Cardiac muscle cell (in vitro differentiated cells and primary cell): ENCODE measurements around the gene PLCL2. TPM values are rescaled to one million over a fixed set of nuclear protein-coding genes. Genes with fewer than 3 reads are reported as not detected.

Experiments used
- DNase-seq, 2 donors: peaks; one replicate each; pipeline versions ENCODE4 v3.0.0 to v3.0.0-alpha.2; 2010 to 2017; ENCODE audit warnings: low read depth in 1 of 2, low spot score in 1 of 2
- H3K27ac ChIP-seq: fragments of 200-600 bp; sonication (generic); 2 replicates; pipeline ENCODE4 v1.5.1; 2016
- H3K27me3 ChIP-seq: fragments of 200-600 bp; sonication (generic); 2 replicates; pipeline ENCODE4 v1.6.0; 2016; ENCODE audit warnings: control low read depth
- H3K36me3 ChIP-seq: fragments of 200-600 bp; sonication (generic); 2 replicates; pipeline ENCODE4 v1.5.1; 2016; ENCODE audit warnings: control low read depth
- H3K4me1 ChIP-seq: fragments of 200-600 bp; sonication (generic); 2 replicates; pipeline ENCODE4 v1.8.1; 2017; ENCODE audit warnings: low read depth, mild to moderate bottlenecking, mixed run types
- H3K4me3 ChIP-seq: fragments of 200-600 bp; sonication (generic); 2 replicates; pipeline ENCODE4 v1.5.1; 2016; ENCODE audit warnings: mild to moderate bottlenecking
- H3K9me3 ChIP-seq: fragments of 200-600 bp; sonication (generic); 2 replicates; pipeline ENCODE4 v1.5.1; 2017; ENCODE audit warnings: low read depth, mild to moderate bottlenecking, control low read depth
- polyA plus RNA-seq: library from polyadenylated mRNA; unstranded; fragments of >200 nt; fragmentation: Nextera tagmentation; extraction: Ambion mirVana; gene quantifications from 2 replicates; pipeline ENCODE4 v1.2.1, GENCODE V29; 2016
- total RNA-seq: library from RNA; depleted of rRNA; stranded (reverse); fragments of >200 nt; gene quantifications from 2 replicates; pipeline ENCODE4 v1.2.3, GENCODE V29; 2016
- TF ChIP-seq, protein P1 (sequence below): IDR thresholded peaks from 2 replicates; pipeline ENCODE4 v1.5.1; 2012; ENCODE audit warnings: low read depth, mild to moderate bottlenecking, low read length

Gene PLCL2
- total RNA-seq (34.8 and 49.1 TPM in 2 replicates), polyA plus RNA-seq (17.3 and 30.4 TPM in 2 replicates)

DNA sequence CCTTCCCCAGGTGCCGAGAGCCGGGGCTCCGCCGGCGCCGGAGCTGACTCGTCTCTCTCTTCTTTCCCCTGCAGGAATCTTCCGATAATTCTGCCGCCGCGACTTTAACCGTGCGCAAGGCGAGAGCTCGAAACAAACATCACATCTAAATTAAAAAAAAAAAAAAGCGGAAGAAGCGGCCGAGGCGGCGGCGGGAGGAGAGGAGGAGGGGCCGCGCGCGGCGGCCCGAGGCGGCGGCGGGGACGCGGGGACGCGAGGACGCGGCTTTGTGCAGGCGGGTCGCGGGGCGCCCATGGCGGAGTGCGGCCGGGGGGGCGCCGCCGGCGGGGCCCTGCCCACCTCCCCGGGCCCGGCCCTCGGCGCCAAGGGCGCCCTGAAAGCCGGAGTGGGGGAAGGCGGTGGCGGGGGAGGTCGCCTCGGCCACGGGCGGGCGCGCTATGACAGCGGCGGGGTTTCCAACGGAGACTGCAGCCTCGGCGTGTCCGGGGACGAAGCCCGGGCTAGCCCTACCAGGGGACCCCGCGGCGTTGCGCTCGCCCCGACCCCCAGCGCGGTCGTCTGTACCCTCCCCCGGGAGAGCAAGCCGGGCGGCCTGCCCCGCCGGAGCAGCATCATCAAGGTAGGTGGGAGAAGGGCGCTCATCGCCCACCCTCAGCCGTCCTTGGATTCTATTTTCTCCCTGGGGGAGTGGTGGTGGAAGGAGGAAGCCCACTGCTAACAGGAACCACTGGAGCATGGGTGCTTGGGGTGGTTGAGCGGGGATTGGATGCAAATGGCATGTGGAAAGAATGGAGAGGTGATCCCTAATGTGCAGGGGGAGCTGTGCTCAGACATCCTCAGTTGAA, at the start of gene PLCL2:
PLCL2 (plus strand) TSS at position 208 of the 845 bp plus-strand sequence; CDS start at position 293, 85 bp downstream.
- peak within 1 kb of the TSS; percentile 54 for H3K4me3 ChIP-seq
- peak within 1 kb of the TSS; percentile 80 for H3K27ac ChIP-seq
- H3K27me3 ChIP-seq, result no peaks in the 10 kb centered on the region
- no peaks in the 10 kb centered on the region for H3K36me3 ChIP-seq
- H3K9me3 ChIP-seq, result no peaks in the 10 kb centered on the region
- DNase-seq, result peak; percentile 58 to 69
- TF ChIP-seq, protein P1, sequence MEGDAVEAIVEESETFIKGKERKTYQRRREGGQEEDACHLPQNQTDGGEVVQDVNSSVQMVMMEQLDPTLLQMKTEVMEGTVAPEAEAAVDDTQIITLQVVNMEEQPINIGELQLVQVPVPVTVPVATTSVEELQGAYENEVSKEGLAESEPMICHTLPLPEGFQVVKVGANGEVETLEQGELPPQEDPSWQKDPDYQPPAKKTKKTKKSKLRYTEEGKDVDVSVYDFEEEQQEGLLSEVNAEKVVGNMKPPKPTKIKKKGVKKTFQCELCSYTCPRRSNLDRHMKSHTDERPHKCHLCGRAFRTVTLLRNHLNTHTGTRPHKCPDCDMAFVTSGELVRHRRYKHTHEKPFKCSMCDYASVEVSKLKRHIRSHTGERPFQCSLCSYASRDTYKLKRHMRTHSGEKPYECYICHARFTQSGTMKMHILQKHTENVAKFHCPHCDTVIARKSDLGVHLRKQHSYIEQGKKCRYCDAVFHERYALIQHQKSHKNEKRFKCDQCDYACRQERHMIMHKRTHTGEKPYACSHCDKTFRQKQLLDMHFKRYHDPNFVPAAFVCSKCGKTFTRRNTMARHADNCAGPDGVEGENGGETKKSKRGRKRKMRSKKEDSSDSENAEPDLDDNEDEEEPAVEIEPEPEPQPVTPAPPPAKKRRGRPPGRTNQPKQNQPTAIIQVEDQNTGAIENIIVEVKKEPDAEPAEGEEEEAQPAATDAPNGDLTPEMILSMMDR, result peak; percentile 3
- peaks cover 28% of the 10 kb centered on the region for H3K4me1 ChIP-seq

DNA sequence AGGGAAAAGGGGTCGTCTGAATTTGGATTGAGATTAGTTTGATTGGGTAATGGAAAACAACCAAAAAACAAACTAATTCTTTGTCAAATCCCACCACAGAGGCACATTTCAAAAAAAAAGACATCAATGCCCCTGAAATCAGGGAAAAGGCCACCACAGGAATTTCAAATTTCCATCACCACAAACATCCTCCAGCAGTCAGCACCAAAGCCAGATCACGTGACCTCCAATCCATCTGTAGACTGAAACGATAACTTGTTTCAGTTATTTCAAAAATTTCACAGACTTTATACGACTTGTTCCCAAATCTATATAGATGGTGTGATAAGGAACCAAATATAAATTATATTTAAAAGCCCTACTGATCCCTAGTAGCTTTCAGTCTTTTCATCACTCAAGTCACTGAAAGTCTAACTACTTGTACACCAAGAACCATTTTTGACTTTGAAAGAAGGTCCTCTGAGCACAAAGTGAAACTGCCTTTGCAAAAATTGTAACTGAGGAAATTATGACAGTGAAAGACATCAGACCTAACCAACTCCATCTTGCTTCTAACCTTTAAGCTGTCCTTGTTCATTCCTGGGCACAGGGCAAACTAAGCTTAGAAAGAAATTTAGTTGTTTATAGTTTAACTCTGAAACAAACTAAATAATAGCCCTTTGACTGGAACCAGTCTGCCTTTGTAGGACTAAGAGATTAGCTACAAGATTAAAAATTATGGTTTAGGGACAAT, 48.1 kb upstream of the PLCL2 start:
- Histone ChIP-seq H3K27ac (no peak overlapping the region), H3K4me3 (no peak overlapping the region), H3K9me3 (no peaks in the 10 kb centered on the region), H3K4me1 (peaks cover 17% of the 10 kb centered on the region), H3K36me3 (no peaks in the 10 kb centered on the region), H3K27me3 (no peaks in the 10 kb centered on the region)
- TF ChIP-seq, protein P1, result no peak
- peak in 1 of 2 donors; percentile 51 for DNase-seq

DNA sequence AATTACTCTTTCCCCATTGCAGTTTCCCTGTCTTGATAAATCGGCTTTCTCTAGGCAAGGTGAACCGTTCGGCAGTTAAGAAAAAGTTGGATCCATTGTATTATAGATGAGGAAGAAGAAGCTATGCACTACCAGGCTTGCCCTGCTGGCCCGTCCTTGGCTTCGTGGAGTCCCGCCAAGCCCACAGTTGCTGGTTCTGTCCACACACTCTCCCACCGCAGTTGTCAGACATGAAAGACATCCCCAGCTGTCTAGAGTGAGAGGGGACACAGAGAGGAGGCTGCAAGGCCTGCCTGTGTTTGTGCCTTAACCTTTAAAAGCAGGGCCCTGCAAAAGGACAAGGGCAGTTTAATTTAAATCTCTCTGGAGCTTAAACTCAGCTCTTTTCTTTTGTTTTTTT, 47.2 kb upstream of the PLCL2 start:
- no peak for DNase-seq
- TF ChIP-seq, protein P1, result no peak
- Histone ChIP-seq H3K4me1 (peaks cover 25% of the 10 kb centered on the region), H3K27ac (peak overlapping the region; percentile 16), H3K9me3 (no peaks in the 10 kb centered on the region), H3K27me3 (no peaks in the 10 kb centered on the region), H3K4me3 (no peak overlapping the region), H3K36me3 (no peaks in the 10 kb centered on the region)

DNA sequence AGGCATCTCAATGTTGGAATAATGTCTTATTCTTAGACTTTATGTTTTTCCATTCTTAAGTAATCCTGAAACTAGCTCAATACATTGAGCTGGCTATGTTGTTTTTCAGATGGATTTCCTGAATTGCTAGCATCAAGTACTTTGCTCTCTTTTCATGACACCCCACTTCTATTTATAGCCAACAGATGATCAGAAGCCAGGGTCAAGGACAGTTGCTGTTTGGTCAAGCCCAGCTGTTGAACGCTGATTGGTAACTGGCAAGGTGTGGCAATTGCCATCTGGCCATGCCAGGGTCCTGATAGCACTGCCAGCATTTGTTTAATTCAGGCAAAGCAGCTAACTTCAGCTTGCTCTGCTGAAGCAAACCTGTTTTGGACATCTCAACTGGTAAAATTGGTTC, 46.2 kb upstream of the PLCL2 start:
- Histone ChIP-seq H3K36me3 (no peaks in the 10 kb centered on the region), H3K4me1 (peaks cover 25% of the 10 kb centered on the region), H3K27ac (no peak overlapping the region), H3K27me3 (no peaks in the 10 kb centered on the region), H3K4me3 (no peak overlapping the region), H3K9me3 (no peaks in the 10 kb centered on the region)
- DNase-seq, result no peak
- TF ChIP-seq, protein P1, result no peak

DNA sequence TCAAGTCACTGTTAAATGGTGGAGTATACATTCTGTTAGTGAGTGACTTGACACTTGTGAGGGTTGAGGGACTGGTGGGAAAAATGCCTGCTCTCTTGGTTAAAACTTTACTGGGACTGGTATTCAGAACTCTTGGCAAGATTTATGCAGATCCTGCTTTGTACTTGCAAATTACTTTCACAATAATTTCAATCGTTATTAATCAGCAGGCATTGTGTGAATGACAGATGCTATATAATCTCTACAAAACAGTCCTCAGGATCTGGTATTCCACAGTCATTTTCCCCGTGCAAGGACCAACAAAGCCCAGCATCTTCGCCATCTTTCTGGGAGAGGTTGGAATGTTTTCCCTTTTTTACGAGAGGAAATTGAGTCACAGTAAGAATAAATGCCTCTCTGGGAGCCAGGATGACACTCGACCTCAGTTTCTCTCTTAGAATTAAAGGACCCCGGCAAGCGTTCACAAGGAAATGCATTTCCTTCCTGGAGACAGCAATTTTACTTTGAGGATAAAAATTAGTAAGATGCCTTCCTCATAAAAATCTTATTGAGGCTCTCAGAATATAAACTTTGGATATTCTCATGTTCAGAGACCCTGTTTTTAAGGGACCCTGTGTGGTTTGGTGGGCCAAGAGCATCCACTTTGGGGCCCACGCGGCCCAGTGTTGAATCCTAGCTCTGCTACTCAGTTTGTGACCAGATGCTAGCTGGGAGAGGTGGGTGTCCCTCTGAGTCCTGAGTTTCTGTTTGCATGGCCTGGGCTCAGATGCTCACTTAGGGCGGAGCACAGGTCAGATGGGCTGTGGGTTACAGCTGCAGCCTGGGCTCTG, 45.3 kb upstream of the PLCL2 start:
- DNase-seq, result no peak
- TF ChIP-seq, protein P1, result no peak

More for the DNA sequence above, 45.3 kb upstream of the PLCL2 start:
- Histone ChIP-seq H3K36me3 (no peaks in the 10 kb centered on the region), H3K9me3 (no peaks in the 10 kb centered on the region), H3K27ac (no peak overlapping the region), H3K4me3 (no peak overlapping the region), H3K27me3 (no peaks in the 10 kb centered on the region), H3K4me1 (peaks cover 25% of the 10 kb centered on the region)
